Prostate gland (tissue), 2 donors: ENCODE data around the gene VWA3A. TPM values are rescaled to one million over a fixed set of nuclear protein-coding genes. Genes with fewer than 3 reads are reported as not detected.

Experiments used
- DNase-seq: peaks from one replicate; pipeline ENCODE4 v3.0.0-alpha.2; 2019; ENCODE audit warnings: low spot score
- H3K27ac ChIP-seq, 2 donors: fragments of 200-600 bp; sonication (generic); 2 replicates each; pipeline ENCODE4 v1.5.1; 2017 to 2019
- H3K27me3 ChIP-seq: fragments of 200-600 bp; sonication (generic); replicated peaks from 2 replicates; pipeline ENCODE4 v1.5.1; 2019; ENCODE audit not compliant: insufficient read depth
- H3K36me3 ChIP-seq, 2 donors: fragments of 200-600 bp; sonication (generic); 1 replicate in 1 of 2; 2 replicates in 1 of 2; pipeline versions ENCODE4 v1.5.1 to v1.8.1; 2017 to 2019
- H3K4me1 ChIP-seq: fragments of 200-600 bp; sonication (generic); replicated peaks from 2 replicates; pipeline ENCODE4 v1.5.1; 2019
- H3K4me3 ChIP-seq, 2 donors: fragments of 200-600 bp; sonication (generic); 2 replicates each; pipeline ENCODE4 v1.5.1; 2017 to 2019
- H3K9me3 ChIP-seq: fragments of 200-600 bp; sonication (generic); 2 replicates; pipeline ENCODE4 v1.5.1; 2017
- POLR2A ChIP-seq: fragments of 450-650 bp; IDR thresholded peaks from one replicate; pipeline ENCODE4 v1.6.1; 2016; ENCODE audit warnings: antibody characterized with exemption, mild to moderate bottlenecking
- POLR2AphosphoS5 ChIP-seq: sonication (generic); formaldehyde crosslinking; IDR thresholded peaks from one replicate; pipeline ENCODE4 v1.6.1; 2017; ENCODE audit warnings: antibody characterized with exemption
- WGBS: methylation state at CpG from one replicate; pipeline ENCODE4 v1.1.5; 2018; 5-methylcytosine and 5-hydroxymethylcytosine counted together
- intact Hi-C: fragments of 100-400 bp; cut with DNase I; formaldehyde crosslinking; loops from one replicate; pipeline ENCODE4 v1.14.2; 2022
- total RNA-seq, 2 donors: library from RNA; depleted of rRNA; stranded (reverse); fragments of >200 nt; gene quantifications; one replicate each; pipeline ENCODE4 v1.1.0, GENCODE V29; 2016
- TF ChIP-seq, protein P1 (sequence below), 4 experiments: fragments of 200-600 bp in 2 of 4; fragments of 450-650 bp in 2 of 4; sonication (generic) in 2 of 4; IDR thresholded peaks; 1 replicate in 3 of 4; 2 replicates in 1 of 4; pipeline ENCODE4 v1.5.1; 2016 to 2019; ENCODE audit warnings: antibody characterized with exemption in 4 of 4, mild to moderate bottlenecking in 2 of 4, moderate library complexity in 2 of 4

The VWA3A gene
- total RNA-seq, 2 donors from 2014 or later: 0.41 to 2.5 TPM

DNA sequence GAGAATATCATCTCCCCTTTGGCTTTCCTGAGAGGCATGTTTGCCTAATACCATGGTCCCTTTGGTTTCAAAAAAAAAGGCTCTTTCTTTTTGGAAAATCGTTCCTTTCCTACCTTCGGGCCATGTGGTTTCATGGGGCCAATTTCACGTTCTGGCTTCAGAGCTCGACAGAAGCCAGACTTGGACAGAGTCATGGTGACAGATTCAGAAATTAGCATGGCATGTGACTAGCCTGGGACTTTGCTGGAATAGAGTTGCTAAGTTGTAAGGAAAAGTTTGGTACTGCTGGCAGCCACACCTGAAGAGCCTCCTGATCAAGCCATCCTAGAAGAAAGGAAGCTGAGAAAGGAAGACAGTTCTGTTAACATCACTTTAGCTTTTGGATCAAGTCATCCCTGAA lies 2.4 kb upstream of the VWA3A start:
- H3K27me3 ChIP-seq: no peaks in the 10 kb centered on the region
- no peak overlapping the region for H3K27ac ChIP-seq
- intact Hi-C loops: no loop called here
- H3K9me3 ChIP-seq: no peaks in the 10 kb centered on the region
- H3K36me3 ChIP-seq: no peaks in the 10 kb centered on the region
- no peak overlapping the region for H3K4me3 ChIP-seq
- H3K4me1 ChIP-seq: no peaks in the 10 kb centered on the region
- DNase-seq: no peak
- TF ChIP-seq, protein P1, sequence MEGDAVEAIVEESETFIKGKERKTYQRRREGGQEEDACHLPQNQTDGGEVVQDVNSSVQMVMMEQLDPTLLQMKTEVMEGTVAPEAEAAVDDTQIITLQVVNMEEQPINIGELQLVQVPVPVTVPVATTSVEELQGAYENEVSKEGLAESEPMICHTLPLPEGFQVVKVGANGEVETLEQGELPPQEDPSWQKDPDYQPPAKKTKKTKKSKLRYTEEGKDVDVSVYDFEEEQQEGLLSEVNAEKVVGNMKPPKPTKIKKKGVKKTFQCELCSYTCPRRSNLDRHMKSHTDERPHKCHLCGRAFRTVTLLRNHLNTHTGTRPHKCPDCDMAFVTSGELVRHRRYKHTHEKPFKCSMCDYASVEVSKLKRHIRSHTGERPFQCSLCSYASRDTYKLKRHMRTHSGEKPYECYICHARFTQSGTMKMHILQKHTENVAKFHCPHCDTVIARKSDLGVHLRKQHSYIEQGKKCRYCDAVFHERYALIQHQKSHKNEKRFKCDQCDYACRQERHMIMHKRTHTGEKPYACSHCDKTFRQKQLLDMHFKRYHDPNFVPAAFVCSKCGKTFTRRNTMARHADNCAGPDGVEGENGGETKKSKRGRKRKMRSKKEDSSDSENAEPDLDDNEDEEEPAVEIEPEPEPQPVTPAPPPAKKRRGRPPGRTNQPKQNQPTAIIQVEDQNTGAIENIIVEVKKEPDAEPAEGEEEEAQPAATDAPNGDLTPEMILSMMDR (IDR thresholded peaks at IDR 0.05): no peak
- no peak for TF ChIP-seq POLR2A
- TF ChIP-seq POLR2AphosphoS5: no peak
- 80% methylated on average over 4 of the region's 4 CpGs for WGBS

DNA sequence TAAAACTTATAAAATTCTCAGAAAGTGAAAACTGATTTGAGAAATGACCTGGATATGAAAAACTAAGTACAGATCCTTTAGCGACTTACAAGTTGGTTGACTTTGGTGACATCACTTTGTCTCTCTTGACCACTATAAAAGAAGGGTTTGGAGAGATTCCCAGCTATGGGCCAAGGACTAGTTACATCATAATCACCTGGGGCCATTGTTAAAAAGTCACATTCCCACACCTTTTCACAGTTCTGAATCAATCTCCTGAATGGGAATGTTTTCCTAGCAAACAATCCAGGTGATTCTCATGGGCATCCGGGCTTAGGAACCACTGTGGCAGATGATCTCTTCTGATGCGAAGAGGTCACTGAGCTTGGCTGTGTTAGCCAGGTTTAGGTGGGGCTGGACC lies 620 bp upstream of the VWA3A start:
- TF ChIP-seq, protein P1 (IDR thresholded peaks at IDR 0.05): no peak
- no peak for TF ChIP-seq POLR2A
- no peak for TF ChIP-seq POLR2AphosphoS5
- no peak for DNase-seq
- Histone ChIP-seq H3K4me3 (no peak overlapping the region), H3K36me3 (no peaks in the 10 kb centered on the region), H3K9me3 (no peaks in the 10 kb centered on the region), H3K27me3 (no peaks in the 10 kb centered on the region), H3K4me1 (no peaks in the 10 kb centered on the region), H3K27ac (no peak overlapping the region)
- WGBS: 73% methylated on average over 3 of the region's 3 CpGs
- intact Hi-C loops: no loop called here

DNA sequence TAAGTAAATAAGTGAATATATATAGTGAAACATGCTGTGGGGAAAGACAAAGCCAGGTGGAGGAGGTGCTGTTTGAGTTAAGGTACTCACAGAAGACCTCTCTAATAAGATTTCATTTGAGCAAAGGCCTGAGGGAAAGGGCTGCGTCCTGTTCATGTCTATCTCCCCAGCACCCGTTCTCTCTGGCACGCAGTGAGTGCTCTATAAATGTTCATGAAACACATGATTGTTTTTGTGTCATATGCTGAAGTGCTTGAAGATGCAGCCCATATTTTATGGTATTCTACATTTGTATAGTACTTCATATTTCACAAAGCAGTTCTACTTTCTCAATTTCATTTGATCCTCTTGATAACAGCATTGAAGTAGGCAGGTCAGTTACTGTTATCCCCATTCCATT lies 990 bp downstream of the VWA3A start:
- H3K27me3 ChIP-seq: no peaks in the 10 kb centered on the region
- H3K36me3 ChIP-seq: no peaks in the 10 kb centered on the region
- H3K4me1 ChIP-seq: no peaks in the 10 kb centered on the region
- 78% methylated on average over 3 of the region's 3 CpGs for WGBS
- H3K9me3 ChIP-seq: no peaks in the 10 kb centered on the region
- no peak overlapping the region for H3K27ac ChIP-seq
- no peak overlapping the region for H3K4me3 ChIP-seq
- intact Hi-C loops: no loop called here
- DNase-seq: no peak
- TF ChIP-seq POLR2A (no peak), POLR2AphosphoS5 (no peak)
- TF ChIP-seq, protein P1 (IDR thresholded peaks at IDR 0.05): no peak

- Histone ChIP-seq H3K4me1 (no peaks in the 10 kb centered on the region), H3K4me3 (no peak overlapping the region), H3K27ac (no peak overlapping the region), H3K36me3 (no peaks in the 10 kb centered on the region), H3K27me3 (no peaks in the 10 kb centered on the region), H3K9me3 (no peaks in the 10 kb centered on the region)
- intact Hi-C loops: no loop called here
- 56% methylated on average over 3 of the region's 3 CpGs for WGBS
- no peak for DNase-seq
- TF ChIP-seq POLR2AphosphoS5 (no peak), POLR2A (no peak)
- TF ChIP-seq, protein P1 (IDR thresholded peaks at IDR 0.05): no peak
Measured at GRCh38 chr16:22093996-22094395, 1.7 kb downstream of the VWA3A start.

DNA sequence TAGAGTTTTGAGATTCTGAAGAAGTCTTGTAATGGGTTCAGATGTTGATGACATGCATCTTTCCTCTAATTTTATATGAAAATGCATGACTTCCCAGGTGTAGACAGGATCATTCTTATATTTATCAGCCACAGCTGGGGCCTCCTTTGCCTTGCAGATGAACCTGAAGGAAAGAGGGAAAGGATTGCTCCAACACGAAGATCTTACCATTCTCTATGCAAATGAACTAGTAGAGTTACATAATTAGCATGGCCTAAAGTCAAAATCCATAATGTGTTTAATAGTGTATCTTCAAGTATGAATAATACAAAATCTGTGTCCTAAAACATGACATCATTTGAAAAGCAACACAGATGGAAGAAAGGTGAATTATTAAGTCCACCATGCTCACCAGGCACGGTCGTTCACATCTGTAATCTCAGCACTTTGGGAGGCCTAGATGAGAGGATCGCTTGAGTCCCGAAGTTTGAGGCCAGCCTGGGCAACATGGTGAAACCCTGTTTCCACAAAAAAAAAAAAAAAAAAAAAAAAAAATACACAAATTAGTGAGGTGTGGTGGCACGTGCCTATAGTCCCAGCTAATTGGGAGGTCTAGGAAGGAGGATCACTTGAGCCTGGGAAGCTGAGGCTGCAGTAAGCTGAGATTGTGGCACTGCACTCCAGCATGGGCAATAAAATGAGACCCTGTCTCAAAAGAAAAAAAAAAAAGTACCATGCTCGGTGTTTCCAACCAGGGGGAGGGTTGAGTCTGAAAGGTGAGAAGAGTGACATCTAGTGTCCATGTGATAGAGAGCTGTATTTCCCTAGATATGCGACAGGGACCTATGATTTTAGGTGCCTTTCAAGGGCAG lies 6.3 kb downstream of the VWA3A start:
- Histone ChIP-seq H3K4me3 (no peak overlapping the region), H3K27me3 (no peaks in the 10 kb centered on the region), H3K4me1 (no peaks in the 10 kb centered on the region), H3K9me3 (no peaks in the 10 kb centered on the region), H3K36me3 (no peaks in the 10 kb centered on the region), H3K27ac (no peak overlapping the region)
- 47% methylated on average over 8 of the region's 8 CpGs for WGBS
- no peak for TF ChIP-seq POLR2A
- TF ChIP-seq, protein P1 (IDR thresholded peaks at IDR 0.05): peak in 3 of 4 experiments; percentile 35 to 55 (median 39)
- no peak for DNase-seq
- intact Hi-C loops: loop anchor here (5.0 kb wide), 2 partner anchors 89 to 101 kb away; no protein-coding TSS in a partner anchor
